Endothelial cell of umbilical vein (primary cell): ENCODE results near the gene TMEM178B. TPM values are rescaled to one million over a fixed set of nuclear protein-coding genes. Genes with fewer than 3 reads are reported as not detected.

ENCODE experiments used
- BruUV-seq: library from RNA; stranded (reverse); fragments of 400-500 nt; replicated peaks from 2 replicates; lab custom pipeline; 2021; lab: Mats Ljungman, UMichigan
- CTCF ChIA-PET: fragments of 300-600, 350-600 bp; sonication (Branson Sonifier 250); formaldehyde crosslinking; loops from one replicate; lab custom pipeline; 2021; ENCODE audit warnings: antibody characterized with exemption, inconsistent platforms; lab: Charles Lee
- POLR2A ChIA-PET: fragments of 300-600, 350-600 bp; sonication (Branson Sonifier 250); formaldehyde crosslinking; loops from one replicate; lab custom pipeline; 2021; ENCODE audit warnings: antibody characterized with exemption, inconsistent platforms; lab: Charles Lee
- DNase-seq: peaks from one replicate; pipeline ENCODE4 v3.0.0-alpha.2; 2011; ENCODE audit warnings: low read depth, low spot score
- FAIRE-seq: peaks from 2 replicates; lab custom pipeline; 2011; peaks lifted over from hg19 to GRCh38; lab: Jason Lieb, UNC
- H2AFZ ChIP-seq: 2 replicates; pipeline ENCODE4 v1.6.0; 2012; ENCODE audit warnings: low read depth, low read length, control low read depth, inconsistent platforms
- H3K27ac ChIP-seq: 2 replicates; pipeline ENCODE4 v1.5.1; 2011; ENCODE audit warnings: low read depth, mild to moderate bottlenecking, control low read depth, low read length, moderate library complexity; ENCODE audit not compliant: insufficient read depth
- H3K27me3 ChIP-seq, 2 experiments: 2 replicates each; pipeline versions ENCODE4 v1.6.0 to v1.6.1; 2011; ENCODE audit warnings: low read length in 2 of 2, mixed read lengths in 1 of 2; ENCODE audit not compliant: control insufficient read depth in 2 of 2, insufficient read depth in 2 of 2
- H3K36me3 ChIP-seq, 2 experiments: 2 replicates in 1 of 2; 3 replicates in 1 of 2; pipeline ENCODE4 v1.5.1; 2011; ENCODE audit warnings: low read length in 2 of 2, mild to moderate bottlenecking in 1 of 2, moderate library complexity in 1 of 2; ENCODE audit not compliant: control insufficient read depth in 2 of 2, insufficient read depth in 2 of 2; ENCODE audit errors: extremely low read depth in 1 of 2
- H3K4me1 ChIP-seq: 3 replicates; pipeline ENCODE4 v1.5.1; 2011; ENCODE audit warnings: mild to moderate bottlenecking, low read length; ENCODE audit not compliant: control insufficient read depth, insufficient read depth; ENCODE audit errors: extremely low read depth
- H3K4me2 ChIP-seq: 2 replicates; pipeline ENCODE4 v1.6.1; 2011; ENCODE audit warnings: low read length, control low read depth, mixed read lengths; ENCODE audit not compliant: insufficient read depth
- H3K4me3 ChIP-seq, 3 experiments: fragments of 200-600 bp in 1 of 3; sonication (generic), shearing (Covaris generic) in 1 of 3; replicated peaks in 1 of 3; 2 replicates each; pipeline ENCODE4 v1.5.1; 2011 to 2016; ENCODE audit warnings: control low read depth in 3 of 3, low read length in 3 of 3, mild to moderate bottlenecking in 2 of 3, inconsistent platforms in 1 of 3, low read depth in 1 of 3, moderate library complexity in 1 of 3; ENCODE audit not compliant: insufficient read depth in 1 of 3
- H3K79me2 ChIP-seq: 2 replicates; pipeline ENCODE4 v1.6.0; 2012; ENCODE audit warnings: low read length, inconsistent platforms; ENCODE audit not compliant: control insufficient read depth, insufficient read depth
- H3K9ac ChIP-seq: replicated peaks from 2 replicates; pipeline ENCODE3; 2011; ENCODE audit warnings: low read length, control low read depth; ENCODE audit not compliant: insufficient read depth; ENCODE audit errors: extremely low read depth
- H3K9me1 ChIP-seq: replicated peaks from 3 replicates; pipeline ENCODE4 v1.6.0; 2011; ENCODE audit warnings: mild to moderate bottlenecking, low read length; ENCODE audit not compliant: control insufficient read depth, insufficient read depth; ENCODE audit errors: extremely low read depth
- H3K9me3 ChIP-seq: replicated peaks from 2 replicates; pipeline ENCODE4 v1.5.1; 2012; ENCODE audit warnings: low read length, inconsistent platforms; ENCODE audit not compliant: control insufficient read depth, insufficient read depth
- H4K20me1 ChIP-seq: replicated peaks from 2 replicates; pipeline ENCODE3; 2011; ENCODE audit warnings: mild to moderate bottlenecking, low read length; ENCODE audit not compliant: control insufficient read depth, insufficient read depth; ENCODE audit errors: extremely low read depth
- FOS ChIP-seq: IDR thresholded peaks from 2 replicates; pipeline ENCODE4 v1.6.1; 2011; ENCODE audit warnings: mild to moderate bottlenecking, low read length, moderate library complexity, borderline replicate concordance; ENCODE audit not compliant: insufficient read depth
- GATA2 ChIP-seq: IDR thresholded peaks from 2 replicates; pipeline ENCODE4 v1.7.0; 2011; ENCODE audit warnings: low read depth, mild to moderate bottlenecking, moderate library complexity, mixed read lengths, low read length; ENCODE audit not compliant: insufficient read length, insufficient read depth
- JUN ChIP-seq: IDR thresholded peaks from 2 replicates; pipeline ENCODE4 v1.6.1; 2011; ENCODE audit warnings: borderline replicate concordance, low read depth; ENCODE audit not compliant: insufficient read length, insufficient read depth
- dilution Hi-C: fragments of 300-500 bp; cut with MboI; formaldehyde crosslinking; loops from one replicate; pipeline ENCODE4 v1.15.0; 2019; ENCODE audit warnings: low sequenced_read_pairs; ENCODE audit not compliant: extremely low pct_ligation_motif_present
- intact Hi-C: fragments of 100-400 bp; cut with micrococcal nuclease; formaldehyde crosslinking; loops from one replicate; pipeline ENCODE4 v1.10.0; 2022
- polyA plus RNA-seq, 4 experiments: library from polyadenylated mRNA; depleted of rRNA in 3 of 4; stranded (reverse) in 3 of 4; unstranded in 1 of 4; fragments of >200 nt; gene quantifications; 2 replicates each; pipeline versions ENCODE4 v1.2.1 to v1.2.3, GENCODE V29; 2011 to 2012; ENCODE audit warnings: missing spikeins in 1 of 4
- total RNA-seq: library from RNA; stranded (reverse); gene quantifications from 2 replicates; pipeline ENCODE4 v1.2.3, GENCODE V29; 2021
- TF ChIP-seq, protein P1 (sequence below), 2 donors: IDR thresholded peaks; 1 replicate in 1 of 2; 2 replicates in 1 of 2; pipeline ENCODE4 v1.5.1; 2011; ENCODE audit warnings: low read length in 2 of 2, mild to moderate bottlenecking in 2 of 2, moderate library complexity in 2 of 2, control low read depth in 1 of 2, inconsistent platforms in 1 of 2, low read depth in 1 of 2; ENCODE audit not compliant: insufficient read depth in 1 of 2; ENCODE audit errors: extremely low read depth in 1 of 2

Gene TMEM178B
- total and polyA plus RNA-seq, 2 donors (not counting 3 experiments of a cell fraction or from before 2014, with no cell fraction given): not detected

DNA sequence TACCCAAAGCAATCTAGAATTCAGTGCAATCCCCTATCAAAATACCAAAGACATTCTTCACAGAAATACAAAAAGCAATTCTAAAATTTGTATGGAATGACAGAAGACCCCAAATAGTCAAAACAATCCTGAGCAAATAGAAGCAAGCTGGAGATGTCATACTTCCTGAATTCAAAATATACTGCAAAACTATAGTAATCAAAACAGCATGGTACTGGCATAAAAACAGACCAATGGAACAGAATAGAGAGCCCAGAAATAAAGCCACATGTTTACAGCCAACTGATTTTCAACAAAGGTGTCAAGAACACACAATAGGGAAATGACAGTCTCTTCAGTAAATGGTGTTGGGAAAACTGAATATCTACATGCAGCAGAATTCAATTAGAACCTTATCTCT is 353.3 kb downstream of the TMEM178B start:
- no TSS peak for BruUV-seq

DNA sequence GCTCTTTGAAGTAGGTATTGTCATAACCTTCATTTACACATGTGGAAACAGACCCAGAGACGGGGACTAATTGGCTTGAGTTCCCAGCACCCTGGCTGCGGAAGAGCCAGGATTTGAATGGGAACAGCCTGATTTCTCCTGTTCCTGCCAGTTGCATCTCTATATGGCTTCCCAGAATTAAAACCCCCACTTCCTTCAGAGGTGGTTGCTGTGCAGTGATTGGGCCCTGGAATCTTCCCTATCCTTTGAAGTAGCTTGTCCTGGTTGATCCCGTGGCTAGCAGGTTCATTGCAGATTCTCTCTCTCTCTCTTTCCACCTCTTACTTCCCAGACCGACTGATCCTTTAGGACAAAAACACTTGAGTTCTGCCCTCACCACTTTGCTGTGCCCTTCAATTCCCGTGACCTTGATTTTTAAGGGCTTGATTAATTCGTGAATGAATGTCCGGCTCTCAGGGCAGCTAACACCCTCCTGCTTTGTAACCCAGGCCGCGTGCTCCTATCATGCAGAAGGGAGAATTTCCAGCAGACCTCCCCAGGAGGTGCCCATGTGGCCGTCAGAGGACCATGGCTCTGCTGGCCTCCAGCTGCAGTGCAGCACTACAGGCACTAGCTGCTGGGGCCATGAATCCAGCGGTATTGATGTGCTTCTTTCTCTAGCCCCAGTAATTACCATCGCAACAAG is 356.7 kb downstream of the TMEM178B start:
- FAIRE-seq (no peak), DNase-seq (no peak)
- no peaks in the 10 kb centered on the region for H3K27me3 ChIP-seq
- no TSS peak for BruUV-seq
- H3K79me2 ChIP-seq: no peaks in the 10 kb centered on the region
- no peak overlapping the region for H3K27ac ChIP-seq
- H3K4me1 ChIP-seq: no peaks in the 10 kb centered on the region
- TF ChIP-seq, protein P1, sequence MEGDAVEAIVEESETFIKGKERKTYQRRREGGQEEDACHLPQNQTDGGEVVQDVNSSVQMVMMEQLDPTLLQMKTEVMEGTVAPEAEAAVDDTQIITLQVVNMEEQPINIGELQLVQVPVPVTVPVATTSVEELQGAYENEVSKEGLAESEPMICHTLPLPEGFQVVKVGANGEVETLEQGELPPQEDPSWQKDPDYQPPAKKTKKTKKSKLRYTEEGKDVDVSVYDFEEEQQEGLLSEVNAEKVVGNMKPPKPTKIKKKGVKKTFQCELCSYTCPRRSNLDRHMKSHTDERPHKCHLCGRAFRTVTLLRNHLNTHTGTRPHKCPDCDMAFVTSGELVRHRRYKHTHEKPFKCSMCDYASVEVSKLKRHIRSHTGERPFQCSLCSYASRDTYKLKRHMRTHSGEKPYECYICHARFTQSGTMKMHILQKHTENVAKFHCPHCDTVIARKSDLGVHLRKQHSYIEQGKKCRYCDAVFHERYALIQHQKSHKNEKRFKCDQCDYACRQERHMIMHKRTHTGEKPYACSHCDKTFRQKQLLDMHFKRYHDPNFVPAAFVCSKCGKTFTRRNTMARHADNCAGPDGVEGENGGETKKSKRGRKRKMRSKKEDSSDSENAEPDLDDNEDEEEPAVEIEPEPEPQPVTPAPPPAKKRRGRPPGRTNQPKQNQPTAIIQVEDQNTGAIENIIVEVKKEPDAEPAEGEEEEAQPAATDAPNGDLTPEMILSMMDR (IDR thresholded peaks at IDR 0.05; ENCODE audit: extremely low read depth in 1 of 2, insufficient read depth in 1 of 2, low read depth in 1 of 2, low read length in 2 of 2): no peak
- TF ChIP-seq JUN (no peak), FOS (no peak), GATA2 (no peak)
- no peak overlapping the region for H3K4me2 ChIP-seq
- no peak overlapping the region for H2AFZ ChIP-seq
- H3K9ac ChIP-seq: no peak overlapping the region
- H3K9me3 ChIP-seq: no peaks in the 10 kb centered on the region
- intact Hi-C loops (no loop called here), dilution Hi-C loops (no loop called here)
- no peak overlapping the region for H3K4me3 ChIP-seq
- H4K20me1 ChIP-seq: no peaks in the 10 kb centered on the region
- POLR2A ChIA-PET: no interaction called here
- CTCF ChIA-PET: interaction anchor here (0.7 kb wide), 1 partner anchor 217 kb away, joined by 3 read pairs; no protein-coding TSS in a partner anchor
- H3K36me3 ChIP-seq: no peaks in the 10 kb centered on the region
- H3K9me1 ChIP-seq: no peaks in the 10 kb centered on the region

More for the DNA sequence above, 353.3 kb downstream of the TMEM178B start:
- POLR2A ChIA-PET: no interaction called here
- Histone ChIP-seq H3K27me3 (no peaks in the 10 kb centered on the region), H3K9me3 (no peaks in the 10 kb centered on the region), H3K9ac (no peak overlapping the region), H3K36me3 (no peaks in the 10 kb centered on the region), H3K4me2 (no peak overlapping the region), H3K79me2 (no peaks in the 10 kb centered on the region), H3K27ac (no peak overlapping the region), H3K9me1 (no peaks in the 10 kb centered on the region), H2AFZ (no peak overlapping the region), H4K20me1 (no peaks in the 10 kb centered on the region), H3K4me1 (no peaks in the 10 kb centered on the region), H3K4me3 (no peak overlapping the region)
- CTCF ChIA-PET: interaction anchor here (0.5 kb wide), 1 partner anchor 1032 kb away, joined by 4 read pairs; no protein-coding TSS in a partner anchor
- DNase-seq: no peak
- intact Hi-C loops (no loop called here), dilution Hi-C loops (no loop called here)
- TF ChIP-seq FOS: no peak
- no peak for FAIRE-seq
